ENCODE results near the gene BRPF1.
A peak's percentile ranks its signal among the peaks of the same experiment; 100 is the strongest.

The BRPF1 gene

DNA sequence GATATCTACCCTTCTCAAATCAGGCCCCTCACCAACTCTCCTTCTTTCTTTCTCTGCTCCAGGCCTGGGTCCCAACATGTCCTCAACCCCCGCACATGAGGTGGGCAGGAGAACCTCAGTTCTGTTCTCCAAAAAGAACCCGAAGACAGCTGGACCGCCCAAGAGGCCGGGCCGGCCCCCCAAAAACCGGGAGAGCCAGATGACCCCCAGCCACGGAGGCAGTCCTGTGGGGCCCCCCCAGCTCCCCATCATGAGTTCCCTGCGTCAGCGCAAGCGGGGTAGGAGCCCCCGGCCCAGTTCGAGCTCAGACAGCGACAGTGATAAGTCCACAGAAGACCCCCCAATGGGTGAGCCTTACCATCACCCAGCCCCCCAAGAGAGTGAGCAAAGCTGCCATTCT lies 12.6 kb downstream of the BRPF1 start:
- DNase-seq (ENCODE audit: low read depth, low spot score), result no peak
- no peak overlapping the region for H3K4me3 ChIP-seq (ENCODE audit: low read depth, low read length)
- TF ChIP-seq, protein P1, sequence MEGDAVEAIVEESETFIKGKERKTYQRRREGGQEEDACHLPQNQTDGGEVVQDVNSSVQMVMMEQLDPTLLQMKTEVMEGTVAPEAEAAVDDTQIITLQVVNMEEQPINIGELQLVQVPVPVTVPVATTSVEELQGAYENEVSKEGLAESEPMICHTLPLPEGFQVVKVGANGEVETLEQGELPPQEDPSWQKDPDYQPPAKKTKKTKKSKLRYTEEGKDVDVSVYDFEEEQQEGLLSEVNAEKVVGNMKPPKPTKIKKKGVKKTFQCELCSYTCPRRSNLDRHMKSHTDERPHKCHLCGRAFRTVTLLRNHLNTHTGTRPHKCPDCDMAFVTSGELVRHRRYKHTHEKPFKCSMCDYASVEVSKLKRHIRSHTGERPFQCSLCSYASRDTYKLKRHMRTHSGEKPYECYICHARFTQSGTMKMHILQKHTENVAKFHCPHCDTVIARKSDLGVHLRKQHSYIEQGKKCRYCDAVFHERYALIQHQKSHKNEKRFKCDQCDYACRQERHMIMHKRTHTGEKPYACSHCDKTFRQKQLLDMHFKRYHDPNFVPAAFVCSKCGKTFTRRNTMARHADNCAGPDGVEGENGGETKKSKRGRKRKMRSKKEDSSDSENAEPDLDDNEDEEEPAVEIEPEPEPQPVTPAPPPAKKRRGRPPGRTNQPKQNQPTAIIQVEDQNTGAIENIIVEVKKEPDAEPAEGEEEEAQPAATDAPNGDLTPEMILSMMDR (IDR thresholded peaks at IDR 0.05; ENCODE audit: insufficient read depth, low read length, missing control alignments), result no peak
- ChIA-PET POLR2A (no interaction called here), CTCF (interaction anchor here (2.4 kb wide), 1 partner anchor 11 kb away, joined by 9 read pairs; no protein-coding TSS in a partner anchor)

DNA sequence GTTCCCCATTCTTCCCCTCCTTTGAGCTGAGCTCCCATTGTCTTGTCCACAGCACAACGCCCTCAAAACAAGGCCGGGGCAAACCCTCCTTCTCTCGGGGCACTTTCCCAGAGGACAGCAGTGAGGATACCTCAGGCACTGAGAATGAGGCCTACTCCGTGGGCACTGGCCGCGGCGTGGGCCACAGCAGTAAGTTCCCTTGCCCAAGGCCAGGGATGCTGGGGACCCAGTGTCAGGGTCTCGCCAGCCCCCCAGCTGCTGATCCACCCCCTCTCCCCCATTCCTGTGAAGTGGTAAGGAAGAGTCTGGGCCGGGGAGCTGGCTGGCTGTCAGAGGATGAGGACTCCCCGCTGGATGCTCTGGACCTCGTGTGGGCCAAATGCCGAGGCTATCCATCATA lies 14.0 kb downstream of the BRPF1 start:
- H3K4me3 ChIP-seq (ENCODE audit: low read depth, low read length), result no peak overlapping the region
- ChIA-PET CTCF (interaction anchor here (1.3 to 2.4 kb wide), 2 partner anchors 13 to 242 kb away, joined by 3 to 9 read pairs; no protein-coding TSS in a partner anchor), POLR2A (interaction anchor here (1.5 kb wide), 1 partner anchor 14 kb away, joined by 5 read pairs; the partner anchor contains the start of gene BRPF1)
- TF ChIP-seq, protein P1 (IDR thresholded peaks at IDR 0.05; ENCODE audit: insufficient read depth, low read length, missing control alignments), result no peak
- no peak for DNase-seq (ENCODE audit: low read depth, low spot score)

DNA sequence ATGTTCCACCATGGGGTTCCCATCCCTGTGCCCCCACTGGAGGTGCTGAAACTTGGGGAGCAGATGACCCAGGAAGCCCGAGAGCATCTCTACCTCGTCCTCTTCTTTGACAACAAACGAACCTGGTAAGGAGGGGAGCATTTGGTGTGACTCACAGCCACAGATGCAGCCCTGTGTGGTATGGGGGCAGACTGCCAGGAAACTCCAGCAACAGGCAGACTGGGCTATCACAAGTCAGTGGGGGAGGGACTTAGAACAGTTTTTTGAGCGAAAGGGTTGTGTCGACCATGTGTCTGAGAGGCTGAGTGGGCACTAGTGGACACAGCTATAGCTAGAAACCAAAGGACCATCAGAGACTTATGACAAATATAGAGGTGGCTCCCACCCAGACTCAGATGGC lies 14.8 kb downstream of the BRPF1 start:
- CTCF ChIA-PET, result interaction anchor here (1.3 to 2.4 kb wide), 2 partner anchors 14 to 243 kb away, joined by 3 to 9 read pairs; no protein-coding TSS in a partner anchor
- TF ChIP-seq, protein P1 (IDR thresholded peaks at IDR 0.05; ENCODE audit: insufficient read depth, low read length, missing control alignments), result no peak
- peak; percentile 59 for DNase-seq (ENCODE audit: low read depth, low spot score)
- no peak overlapping the region for H3K4me3 ChIP-seq (ENCODE audit: low read depth, low read length)
- POLR2A ChIA-PET, result no interaction called here

DNA sequence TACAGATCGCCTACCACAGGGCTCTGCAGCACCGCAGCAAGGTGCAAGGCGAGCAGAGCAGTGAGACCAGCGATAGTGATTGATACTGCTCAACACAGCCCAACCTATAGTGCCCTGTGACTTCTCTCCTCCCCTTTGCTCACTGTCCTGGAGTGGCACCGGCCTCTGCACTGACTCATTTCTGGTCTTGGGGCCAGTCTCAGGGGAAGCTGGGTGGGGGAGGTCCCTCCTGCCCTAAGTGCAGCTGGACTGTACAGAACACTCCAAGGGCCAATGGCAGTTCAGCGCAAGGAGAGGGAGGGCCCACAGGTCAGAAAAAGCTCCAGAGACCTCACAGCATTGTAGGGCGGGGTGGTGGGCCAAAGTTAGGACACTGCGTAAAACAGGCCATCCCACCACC lies 15.7 kb downstream of the BRPF1 start:
- DNase-seq (ENCODE audit: low read depth, low spot score), result no peak
- H3K4me3 ChIP-seq (ENCODE audit: low read depth, low read length), result no peak overlapping the region
- CTCF ChIA-PET, result interaction anchor here (1.5 kb wide), 1 partner anchor 14 kb away, joined by 5 read pairs; no protein-coding TSS in a partner anchor
- POLR2A ChIA-PET, result no interaction called here
- TF ChIP-seq, protein P1 (IDR thresholded peaks at IDR 0.05; ENCODE audit: insufficient read depth, low read length, missing control alignments), result no peak

DNA sequence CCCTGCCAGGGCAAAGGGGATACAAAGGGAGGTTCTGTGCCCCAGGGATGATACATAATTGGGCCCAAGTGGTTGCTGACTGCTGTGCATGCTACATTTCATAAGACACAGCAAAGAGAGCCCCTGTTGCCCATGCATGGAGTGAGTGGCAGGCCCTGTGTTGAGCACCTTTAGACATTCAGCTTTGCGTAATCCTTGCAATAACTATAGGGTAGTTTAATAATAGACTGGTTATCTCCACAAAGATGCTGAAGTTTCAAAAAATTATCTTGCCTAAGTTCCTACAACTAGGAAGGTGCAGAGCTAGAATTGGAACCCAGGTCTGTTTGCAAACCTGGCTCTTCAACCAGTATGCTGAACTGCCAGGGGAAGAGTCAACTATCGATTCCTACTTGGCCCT lies 16.5 kb downstream of the BRPF1 start:
- CTCF ChIA-PET, result interaction anchor here (1.5 kb wide), 2 partner anchors 13 to 15 kb away, joined by 4 to 5 read pairs; no protein-coding TSS in a partner anchor
- POLR2A ChIA-PET, result no interaction called here
- TF ChIP-seq, protein P1 (IDR thresholded peaks at IDR 0.05; ENCODE audit: insufficient read depth, low read length, missing control alignments), result no peak
- no peak for DNase-seq (ENCODE audit: low read depth, low spot score)
- H3K4me3 ChIP-seq (ENCODE audit: low read depth, low read length), result no peak overlapping the region

DNA sequence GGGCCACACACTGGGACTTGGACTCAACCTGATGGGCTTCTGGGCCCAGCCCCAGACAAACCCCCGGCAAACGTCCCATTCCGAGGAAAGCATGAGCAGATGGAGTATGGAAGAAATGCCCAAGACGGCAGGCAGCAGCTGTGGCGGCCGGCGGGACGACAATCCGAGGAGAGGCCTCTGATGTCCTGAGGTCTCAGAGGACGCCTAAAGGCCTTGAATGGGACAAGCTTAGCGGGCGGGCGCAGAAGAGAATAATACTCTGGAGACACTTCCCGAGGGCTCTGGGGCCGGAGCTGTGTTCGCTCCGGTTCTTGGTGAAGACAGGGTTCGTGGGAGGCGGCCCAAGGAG lies 17.7 kb downstream of the BRPF1 start:
- ChIA-PET CTCF (interaction anchor here (1.0 to 2.2 kb wide), 7 partner anchors 11 to 778 kb away, joined by 3 to 8 read pairs (median 6); partner anchors contain the start of gene BRPF1), POLR2A (interaction anchor here (0.6 to 3.1 kb wide), 5 partner anchors 11 to 352 kb away, joined by 3 to 24 read pairs (median 8); partner anchors contain the start of genes ARPC4, BRPF1, CAMK1 and TADA3)
- peak overlapping the region; percentile 92 for H3K4me3 ChIP-seq (ENCODE audit: low read depth, low read length)
- TF ChIP-seq, protein P1 (IDR thresholded peaks at IDR 0.05; ENCODE audit: insufficient read depth, low read length, missing control alignments), result no peak
- no peak for DNase-seq (ENCODE audit: low read depth, low spot score)

Measured in AG04449 (cell line).